GM12873 (cell line): ENCODE data around the gene NRARP.

ENCODE experiments used
- CTCF ChIP-seq: IDR thresholded peaks from 2 replicates; pipeline ENCODE4 v1.5.1; 2012; ENCODE audit warnings: low read depth, mild to moderate bottlenecking, moderate library complexity, low read length, control low read depth; ENCODE audit not compliant: insufficient read depth; ENCODE audit errors: missing control alignments

The NRARP gene

GRCh38 chr9:137318602-137319001 is 16.5 kb upstream of the NRARP start:
- no peak for TF ChIP-seq CTCF

- TF ChIP-seq CTCF: no peak
Measured at GRCh38 chr9:137317718-137318511, 15.8 kb upstream of the NRARP start.

- no peak for TF ChIP-seq CTCF
Measured at GRCh38 chr9:137317021-137317717, 15.1 kb upstream of the NRARP start.

GRCh38 chr9:137316012-137316981 is 14.2 kb upstream of the NRARP start:
- no peak for TF ChIP-seq CTCF

GRCh38 chr9:137315581-137316011 is 13.5 kb upstream of the NRARP start:
- no peak for TF ChIP-seq CTCF

GRCh38 chr9:137314561-137315560 is 12.8 kb upstream of the NRARP start:
- TF ChIP-seq CTCF: no peak
